Astrocyte (in vitro differentiated cells and primary cell): Measurements from ENCODE around the gene ATP5PO.

ENCODE experiments used
- CTCF ChIP-seq: IDR thresholded peaks from 2 replicates; pipeline ENCODE4 v1.5.1; 2011; ENCODE audit warnings: low read depth, mild to moderate bottlenecking, inconsistent platforms, low read length, moderate library complexity; ENCODE audit not compliant: insufficient read depth
- EZH2 ChIP-seq: IDR thresholded peaks from 2 replicates; pipeline ENCODE4 v1.6.1; 2012; ENCODE audit warnings: mild to moderate bottlenecking, low read length, inconsistent platforms; ENCODE audit not compliant: insufficient read depth

- no peak for TF ChIP-seq EZH2
- TF ChIP-seq CTCF: no peak
Observed at GRCh38 chr21:33890187-33890586, 25.4 kb downstream of the ATP5PO start.
